ENCODE data around the gene ZNF337. TPM values are rescaled to one million over a fixed set of nuclear protein-coding genes. Genes with fewer than 3 reads are reported as not detected.

ZNF337 gene
- total RNA-seq, 6 experiments from 2014 or later = 2.9 to 4.8 (median 4.3) TPM

- intact Hi-C loops (cut with DNase I) = no loop called here
- no peak overlapping the region for H3K4me3 ChIP-seq
- DNase-seq (no peak), ATAC-seq (no peak)
- TF ChIP-seq POLR2A (IDR thresholded peaks at IDR 0.05) (no peak), CTCF (IDR thresholded peaks at IDR 0.05) (no peak)
- H3K9me3 ChIP-seq = no peaks in the 10 kb centered on the region
- no peak overlapping the region for H3K27ac ChIP-seq
- no peaks in the 10 kb centered on the region for H3K27me3 ChIP-seq
- 76% methylated on average over 8 of the region's 9 CpGs for WGBS (ENCODE audit: insufficient coverage, low coverage, low lambda C conversion rate, missing lambda C conversion rate)
- peaks cover 0 to 12% (median 4%) of the 10 kb centered on the region in 4 donors for H3K4me1 ChIP-seq
- H3K36me3 ChIP-seq = no peaks in the 10 kb centered on the region
Measured at GRCh38 chr20:25626779-25627178, 69.9 kb downstream of the ZNF337 start.

- Histone ChIP-seq H3K36me3 (no peaks in the 10 kb centered on the region), H3K4me1 (peaks cover 0 to 12% (median 4%) of the 10 kb centered on the region in 4 donors), H3K4me3 (peak overlapping the region; percentile 87 to 92 (median 92)), H3K27me3 (no peaks in the 10 kb centered on the region), H3K9me3 (no peaks in the 10 kb centered on the region), H3K27ac (peak overlapping the region; percentile 92 to 97 (median 93))
- intact Hi-C loops (cut with DNase I) = no loop called here
- TF ChIP-seq POLR2A (IDR thresholded peaks at IDR 0.05) = no peak
- no peak for TF ChIP-seq CTCF (IDR thresholded peaks at IDR 0.05)
- WGBS (ENCODE audit: insufficient coverage, low coverage, low lambda C conversion rate, missing lambda C conversion rate) = 11% methylated on average over 3 of the region's 17 CpGs
- ATAC-seq (no peak), DNase-seq (no peak)
Measured at GRCh38 chr20:25624500-25624939, 72.1 kb downstream of the ZNF337 start.

Small RNAs within 50 kb of the gene (small RNA-seq; reads per million reads assigned to genes)
- gene RN7SL594P = 0 reads per million in 2 experiments

Other genes starting within 250 kb of the ZNF337 start
- 10 to 100 TPM in 1 of 6 experiments, 1 to 10 TPM in 5; 3.6 to 16.0 (median 7.1) TPM for gene NINL, start 111.3 kb downstream of the ZNF337 start, total RNA-seq
- gene NANP, start 72.8 kb downstream of the ZNF337 start, total RNA-seq = 1 to 10 TPM; 1.8 to 3.3 (median 2.4) TPM

All from right lobe of liver (tissue), 6 donors.